ENCODE measurements around the gene UNC80. TPM values are rescaled to one million over a fixed set of nuclear protein-coding genes. Genes with fewer than 3 reads are reported as not detected.

The UNC80 gene
- polyA plus RNA-seq, 1 donor from 2014 or later: 10.4 TPM

- Histone ChIP-seq H3K9ac (ENCODE audit: low read length) (no peak overlapping the region), H3K36me3 (ENCODE audit: insufficient read depth, low read length) (peaks cover 12% of the 10 kb centered on the region), H3K27ac (ENCODE audit: low read length) (no peak overlapping the region), H3K4me3 (ENCODE audit: low read length) (no peak overlapping the region), H3K9me3 (ENCODE audit: low read length) (no peaks in the 10 kb centered on the region), H3F3A (ENCODE audit: insufficient read depth, low read length, poor library complexity, severe bottlenecking) (no peaks in the 10 kb centered on the region), H3K4me2 (ENCODE audit: low read length) (no peak overlapping the region), H3K9me2 (ENCODE audit: insufficient read depth, low read length) (no peaks in the 10 kb centered on the region), H4K20me1 (ENCODE audit: insufficient read depth) (no peaks in the 10 kb centered on the region), H2AFZ (ENCODE audit: low read depth, low read length) (no peak overlapping the region), H3K79me2 (replicated peaks; ENCODE audit: insufficient read depth, low read length) (no peaks in the 10 kb centered on the region), H3K27me3 (ENCODE audit: insufficient read depth, low read depth, low read length) (no peaks in the 10 kb centered on the region)
- TF ChIP-seq RAD21 (conservative IDR thresholded peaks at IDR 0.05): no peak
- TF ChIP-seq SMC3 (conservative IDR thresholded peaks at IDR 0.05; ENCODE audit: poor library complexity): no peak
- TF ChIP-seq POLR2AphosphoS5 (IDR thresholded peaks at IDR 0.05): no peak
- TF ChIP-seq EZH2 (IDR thresholded peaks at IDR 0.05; ENCODE audit: borderline replicate concordance, insufficient read depth, low read length, poor library complexity, severe bottlenecking): no peak
- TF ChIP-seq EP300 (conservative IDR thresholded peaks at IDR 0.05; ENCODE audit: poor library complexity, severe bottlenecking): no peak
- no peak for TF ChIP-seq CTCF (IDR thresholded peaks at IDR 0.05; ENCODE audit: poor library complexity, severe bottlenecking)
- no peak for TF ChIP-seq REST (IDR thresholded peaks at IDR 0.05; ENCODE audit: borderline replicate concordance)
- no peak for TF ChIP-seq TAF1 (IDR thresholded peaks at IDR 0.05; ENCODE audit: low read depth)
- TF ChIP-seq MXI1 (conservative IDR thresholded peaks at IDR 0.05; ENCODE audit: poor library complexity, severe bottlenecking): no peak
Observed at GRCh38 chr2:209734805-209735204, 36.8 kb upstream of the UNC80 start.

GRCh38 chr2:209741953-209742352, 29.7 kb upstream of the UNC80 start:
- Histone ChIP-seq H2AFZ (ENCODE audit: low read depth, low read length) (no peak overlapping the region), H3K79me2 (replicated peaks; ENCODE audit: insufficient read depth, low read length) (no peaks in the 10 kb centered on the region), H3K36me3 (ENCODE audit: insufficient read depth, low read length) (no peaks in the 10 kb centered on the region), H3F3A (ENCODE audit: insufficient read depth, low read length, poor library complexity, severe bottlenecking) (no peaks in the 10 kb centered on the region), H3K27me3 (ENCODE audit: insufficient read depth, low read depth, low read length) (no peaks in the 10 kb centered on the region), H3K4me2 (ENCODE audit: low read length) (no peak overlapping the region), H4K20me1 (ENCODE audit: insufficient read depth) (no peaks in the 10 kb centered on the region), H3K27ac (ENCODE audit: low read length) (no peak overlapping the region), H3K9ac (ENCODE audit: low read length) (no peak overlapping the region), H3K4me3 (ENCODE audit: low read length) (no peak overlapping the region), H3K9me3 (ENCODE audit: low read length) (no peaks in the 10 kb centered on the region), H3K9me2 (ENCODE audit: insufficient read depth, low read length) (no peaks in the 10 kb centered on the region)
- TF ChIP-seq REST (IDR thresholded peaks at IDR 0.05; ENCODE audit: borderline replicate concordance) (no peak), SMC3 (conservative IDR thresholded peaks at IDR 0.05; ENCODE audit: poor library complexity) (no peak), RAD21 (conservative IDR thresholded peaks at IDR 0.05) (no peak), EP300 (conservative IDR thresholded peaks at IDR 0.05; ENCODE audit: poor library complexity, severe bottlenecking) (no peak), CTCF (IDR thresholded peaks at IDR 0.05; ENCODE audit: poor library complexity, severe bottlenecking) (no peak), TAF1 (IDR thresholded peaks at IDR 0.05; ENCODE audit: low read depth) (no peak), EZH2 (IDR thresholded peaks at IDR 0.05; ENCODE audit: borderline replicate concordance, insufficient read depth, low read length, poor library complexity, severe bottlenecking) (no peak), POLR2AphosphoS5 (IDR thresholded peaks at IDR 0.05) (no peak), MXI1 (conservative IDR thresholded peaks at IDR 0.05; ENCODE audit: poor library complexity, severe bottlenecking) (no peak)
